Measurements from ENCODE around the gene NOL8.

GRCh38 chr9:92293452-92294296 lies 31.5 kb downstream of the NOL8 start, which contains the start of gene IARS1:
- TF ChIP-seq CTCF (IDR thresholded peaks at IDR 0.05) (peak in 1 of 2 donors; percentile 31), POLR2A (IDR thresholded peaks at IDR 0.05) (peak in 1 of 2 donors; percentile 33)
